Measurements from ENCODE around the gene SASH1. TPM values are rescaled to one million over a fixed set of nuclear protein-coding genes. Genes with fewer than 3 reads are reported as not detected.

The SASH1 gene
- total and polyA plus RNA-seq, 8 donors = 5.8 to 82.6 (median 16.3) TPM

- H3K36me3 ChIP-seq = no peaks in the 10 kb centered on the region
- no peaks in the 10 kb centered on the region for H3K9me3 ChIP-seq
- H3K27ac ChIP-seq = no peak overlapping the region
- peaks cover 0 to 10% (median 5%) of the 10 kb centered on the region in 4 donors for H3K4me1 ChIP-seq
- WGBS, 5 donors = 94 to 97% (median 97%) methylated on average over 6 to 9 of the region's 9 CpGs
- no peak for DNase-seq
- H3K4me3 ChIP-seq = no peak overlapping the region
- TF ChIP-seq POLR2A (IDR thresholded peaks at IDR 0.05) = no peak
- no peak for TF ChIP-seq POLR2AphosphoS5 (IDR thresholded peaks at IDR 0.05)
- no peak for TF ChIP-seq EP300 (IDR thresholded peaks at IDR 0.05)
- TF ChIP-seq CTCF (IDR thresholded peaks at IDR 0.05) = no peak
- no peaks in the 10 kb centered on the region for H3K27me3 ChIP-seq
- intact Hi-C loops (cut with DNase I; ENCODE audit: low total_unique reads) = no loop called here
Observed at GRCh38 chr6:148336901-148337300, 5.7 kb upstream of the SASH1 start.

- Histone ChIP-seq H3K4me1 (peaks cover 1 to 31% (median 15%) of the 10 kb centered on the region in 4 donors), H3K27ac (no peak overlapping the region), H3K9me3 (no peaks in the 10 kb centered on the region), H3K27me3 (peaks cover 0 to 7% (median 0%) of the 10 kb centered on the region in 3 donors), H3K36me3 (no peaks in the 10 kb centered on the region), H3K4me3 (no peak overlapping the region)
- TF ChIP-seq EP300 (IDR thresholded peaks at IDR 0.05) (no peak), POLR2A (IDR thresholded peaks at IDR 0.05) (no peak), POLR2AphosphoS5 (IDR thresholded peaks at IDR 0.05) (no peak), CTCF (IDR thresholded peaks at IDR 0.05) (no peak)
- no peak for DNase-seq
- WGBS, 5 donors = 93 to 99% (median 97%) methylated on average over 4 to 5 of the region's 5 CpGs
- intact Hi-C loops (cut with DNase I; ENCODE audit: low total_unique reads) = loop anchor here (10.0 kb wide), 1 partner anchor 125 kb away; no protein-coding TSS in a partner anchor
Observed at GRCh38 chr6:148339766-148340165, 2.9 kb upstream of the SASH1 start.

- Histone ChIP-seq H3K9me3 (no peaks in the 10 kb centered on the region), H3K4me1 (peaks cover 6 to 41% (median 20%) of the 10 kb centered on the region in 4 donors), H3K36me3 (no peaks in the 10 kb centered on the region), H3K4me3 (no peak overlapping the region), H3K27ac (no peak overlapping the region), H3K27me3 (peaks cover 0 to 7% (median 0%) of the 10 kb centered on the region in 3 donors)
- WGBS, 5 donors = 95 to 98% (median 96%) methylated on average over 9 of the region's 9 CpGs
- TF ChIP-seq POLR2A (IDR thresholded peaks at IDR 0.05) (no peak), EP300 (IDR thresholded peaks at IDR 0.05) (no peak), CTCF (IDR thresholded peaks at IDR 0.05) (no peak), POLR2AphosphoS5 (IDR thresholded peaks at IDR 0.05) (no peak)
- DNase-seq = no peak
- intact Hi-C loops (cut with DNase I; ENCODE audit: low total_unique reads) = loop anchor here (10.0 kb wide), 1 partner anchor 124 kb away; no protein-coding TSS in a partner anchor
Observed at GRCh38 chr6:148340586-148341297, 1.9 kb upstream of the SASH1 start.

GRCh38 chr6:148342100-148342349 lies 613 bp upstream of the SASH1 start:
- Histone ChIP-seq H3K4me1 (peaks cover 6 to 42% (median 20%) of the 10 kb centered on the region in 4 donors), H3K9me3 (no peaks in the 10 kb centered on the region), H3K27me3 (peaks cover 0 to 7% (median 0%) of the 10 kb centered on the region in 3 donors), H3K4me3 (peak overlapping the region; percentile 63 to 73 (median 64)), H3K36me3 (no peaks in the 10 kb centered on the region), H3K27ac (peak overlapping the region; percentile 84 to 89 (median 86))
- intact Hi-C loops (cut with DNase I; ENCODE audit: low total_unique reads) = loop anchor here (10.0 kb wide), 1 partner anchor 123 kb away; no protein-coding TSS in a partner anchor
- WGBS, 5 donors = 4 to 19% (median 6%) methylated on average over 8 of the region's 8 CpGs
- TF ChIP-seq CTCF (IDR thresholded peaks at IDR 0.05) (no peak), POLR2A (IDR thresholded peaks at IDR 0.05) (no peak), POLR2AphosphoS5 (IDR thresholded peaks at IDR 0.05) (no peak), EP300 (IDR thresholded peaks at IDR 0.05) (no peak)
- DNase-seq = no peak
